GM21360 (cell line): ENCODE measurements around the gene EME1.
"Not testable (repeated sequence)": the region's sequence is repeated elsewhere in the genome, so short reads cannot be mapped to it uniquely, and the experiment has no call there.

Experiments
- ATAC-seq: cut with Tn5 transposase; IDR thresholded peaks from one replicate; pipeline ENCODE4 v1.9.1; 2021; ENCODE audit warnings: mild to moderate bottlenecking, moderate library complexity; ENCODE audit not compliant: unreplicated experiment

Gene EME1

GRCh38 chr17:50423553-50424159 is 50.6 kb downstream of the EME1 start:
- no peak for ATAC-seq

GRCh38 chr17:50424246-50424995 is 51.4 kb downstream of the EME1 start:
- no peak for ATAC-seq

- ATAC-seq = no peak
These were observed 52.1 kb downstream of the EME1 start for GRCh38 chr17:50424996-50425681.

- ATAC-seq = peak; percentile 51
These were observed 52.8 kb downstream of the EME1 start, which contains the start of gene ACSF2 for GRCh38 chr17:50425682-50426471. Gene ACSF2, plus strand, starts transcription at chr17:50426218. Its CDS starts 44 bp downstream, at chr17:50426262.

- ATAC-seq = no peak
These were observed 53.4 kb downstream of the EME1 start for GRCh38 chr17:50426472-50426782.

GRCh38 chr17:50426814-50427787 is 54.1 kb downstream of the EME1 start:
- no peak for ATAC-seq

- not testable (repeated sequence) for ATAC-seq
These were observed 55.1 kb downstream of the EME1 start for GRCh38 chr17:50428126-50428525.

- no peak for ATAC-seq
These were observed 55.9 kb downstream of the EME1 start for GRCh38 chr17:50428831-50429424.

GRCh38 chr17:50429793-50430192 is 56.8 kb downstream of the EME1 start:
- ATAC-seq = no peak
